WERI-Rb-1 (cell line): ENCODE data around the gene ARRDC5.
A peak's percentile ranks its signal among the peaks of the same experiment; 100 is the strongest.

Source experiments
- DNase-seq: peaks from one replicate; pipeline ENCODE4 v3.0.0-alpha.2; 2020
- H3K27ac ChIP-seq: fragments of 250-450 bp; sonication (Bioruptor Pico); 2 replicates; pipeline ENCODE4 v1.5.1; 2020; ENCODE audit warnings: mild to moderate bottlenecking, moderate library complexity
- H3K27me3 ChIP-seq: fragments of 250-450 bp; sonication (Bioruptor Pico); 2 replicates; pipeline ENCODE4 v1.5.1; 2021; ENCODE audit warnings: mild to moderate bottlenecking, low read depth, moderate library complexity; ENCODE audit not compliant: insufficient read depth, severe bottlenecking
- H3K36me3 ChIP-seq: fragments of 250-450 bp; sonication (Bioruptor Pico); 2 replicates; pipeline ENCODE4 v1.5.1; 2020; ENCODE audit warnings: mild to moderate bottlenecking, moderate library complexity
- H3K4me3 ChIP-seq: 2 replicates; pipeline ENCODE4 v1.5.1; 2011; ENCODE audit warnings: low read depth, mild to moderate bottlenecking, control low read depth, low read length
- H3K9me3 ChIP-seq: fragments of 250-450 bp; sonication (Bioruptor Pico); 2 replicates; pipeline ENCODE4 v1.5.1; 2021; ENCODE audit warnings: mild to moderate bottlenecking, moderate library complexity; ENCODE audit not compliant: severe bottlenecking
- TF ChIP-seq, protein P1 (sequence below): IDR thresholded peaks from 2 replicates; pipeline ENCODE4 v1.5.1; 2011; ENCODE audit warnings: low read depth, mild to moderate bottlenecking, control low read depth, inconsistent platforms, low read length

ARRDC5 gene

DNA sequence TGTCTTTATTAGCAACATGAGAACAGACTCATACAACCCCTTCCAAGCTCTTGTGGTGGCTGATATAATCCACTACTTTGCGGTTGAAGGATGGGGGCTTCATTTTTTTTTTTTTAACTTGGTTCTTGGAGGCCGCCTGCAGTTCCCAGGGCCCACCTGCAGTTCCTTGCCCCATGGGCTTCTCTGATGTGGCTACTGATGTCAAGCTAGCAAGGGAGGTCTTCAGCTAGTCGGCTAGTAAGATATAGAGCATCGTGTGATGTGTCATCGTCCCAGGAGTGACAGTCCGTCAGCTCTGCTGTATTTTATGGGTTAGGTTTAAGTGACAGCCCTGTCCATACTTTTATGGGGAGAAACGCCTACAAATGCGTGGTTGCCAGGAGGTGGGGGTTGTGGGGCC, 32.7 kb upstream of the ARRDC5 start:
- no peaks in the 10 kb centered on the region for H3K27me3 ChIP-seq
- H3K27ac ChIP-seq, result no peak overlapping the region
- H3K9me3 ChIP-seq, result no peaks in the 10 kb centered on the region
- H3K4me3 ChIP-seq, result no peak overlapping the region
- TF ChIP-seq, protein P1, sequence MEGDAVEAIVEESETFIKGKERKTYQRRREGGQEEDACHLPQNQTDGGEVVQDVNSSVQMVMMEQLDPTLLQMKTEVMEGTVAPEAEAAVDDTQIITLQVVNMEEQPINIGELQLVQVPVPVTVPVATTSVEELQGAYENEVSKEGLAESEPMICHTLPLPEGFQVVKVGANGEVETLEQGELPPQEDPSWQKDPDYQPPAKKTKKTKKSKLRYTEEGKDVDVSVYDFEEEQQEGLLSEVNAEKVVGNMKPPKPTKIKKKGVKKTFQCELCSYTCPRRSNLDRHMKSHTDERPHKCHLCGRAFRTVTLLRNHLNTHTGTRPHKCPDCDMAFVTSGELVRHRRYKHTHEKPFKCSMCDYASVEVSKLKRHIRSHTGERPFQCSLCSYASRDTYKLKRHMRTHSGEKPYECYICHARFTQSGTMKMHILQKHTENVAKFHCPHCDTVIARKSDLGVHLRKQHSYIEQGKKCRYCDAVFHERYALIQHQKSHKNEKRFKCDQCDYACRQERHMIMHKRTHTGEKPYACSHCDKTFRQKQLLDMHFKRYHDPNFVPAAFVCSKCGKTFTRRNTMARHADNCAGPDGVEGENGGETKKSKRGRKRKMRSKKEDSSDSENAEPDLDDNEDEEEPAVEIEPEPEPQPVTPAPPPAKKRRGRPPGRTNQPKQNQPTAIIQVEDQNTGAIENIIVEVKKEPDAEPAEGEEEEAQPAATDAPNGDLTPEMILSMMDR, result no peak
- DNase-seq, result no peak
- peaks cover 95% of the 10 kb centered on the region for H3K36me3 ChIP-seq

DNA sequence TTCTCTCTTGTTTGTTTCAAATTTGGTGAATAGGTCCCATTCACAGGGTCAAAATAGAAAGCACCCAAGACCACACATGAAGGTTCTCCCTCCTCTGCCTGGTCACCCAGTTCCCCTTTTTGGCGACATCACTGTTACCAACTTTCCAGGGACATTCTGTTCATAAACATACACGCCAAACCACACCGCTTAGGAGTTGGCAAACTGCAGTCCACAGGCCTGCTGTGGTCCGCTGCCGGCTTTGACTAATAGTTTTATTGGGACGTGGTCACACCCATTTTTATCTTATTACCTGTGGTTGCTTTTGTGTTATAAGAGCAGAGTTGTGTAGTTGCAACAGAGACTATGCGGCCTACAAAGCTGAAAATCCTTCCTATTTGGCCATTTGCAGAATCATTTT, 30.8 kb upstream of the ARRDC5 start:
- no peaks in the 10 kb centered on the region for H3K27me3 ChIP-seq
- H3K36me3 ChIP-seq, result peaks cover 96% of the 10 kb centered on the region
- H3K27ac ChIP-seq, result no peak overlapping the region
- H3K4me3 ChIP-seq, result no peak overlapping the region
- DNase-seq, result no peak
- H3K9me3 ChIP-seq, result no peaks in the 10 kb centered on the region
- TF ChIP-seq, protein P1, result no peak

DNA sequence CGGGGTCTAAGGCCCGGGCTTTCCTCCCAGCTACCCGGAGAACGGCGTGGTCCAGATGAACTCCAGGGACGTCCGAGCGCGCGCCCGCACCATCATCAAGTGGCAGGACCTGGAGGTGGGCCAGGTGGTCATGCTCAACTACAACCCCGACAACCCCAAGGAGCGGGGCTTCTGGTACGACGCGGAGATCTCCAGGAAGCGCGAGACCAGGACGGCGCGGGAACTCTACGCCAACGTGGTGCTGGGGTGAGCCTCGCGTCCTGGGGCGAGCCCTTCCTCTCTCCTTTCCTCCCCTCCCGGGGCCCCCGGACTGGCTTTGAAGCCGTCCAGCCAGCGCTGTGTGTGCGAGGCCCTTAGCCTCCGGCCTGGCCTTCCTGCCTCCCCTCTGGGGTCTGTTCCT, 30.0 kb upstream of the ARRDC5 start:
- H3K27me3 ChIP-seq, result no peaks in the 10 kb centered on the region
- no peak for DNase-seq
- H3K27ac ChIP-seq, result no peak overlapping the region
- peaks cover 97% of the 10 kb centered on the region for H3K36me3 ChIP-seq
- no peak overlapping the region for H3K4me3 ChIP-seq
- TF ChIP-seq, protein P1, result no peak
- H3K9me3 ChIP-seq, result no peaks in the 10 kb centered on the region

DNA sequence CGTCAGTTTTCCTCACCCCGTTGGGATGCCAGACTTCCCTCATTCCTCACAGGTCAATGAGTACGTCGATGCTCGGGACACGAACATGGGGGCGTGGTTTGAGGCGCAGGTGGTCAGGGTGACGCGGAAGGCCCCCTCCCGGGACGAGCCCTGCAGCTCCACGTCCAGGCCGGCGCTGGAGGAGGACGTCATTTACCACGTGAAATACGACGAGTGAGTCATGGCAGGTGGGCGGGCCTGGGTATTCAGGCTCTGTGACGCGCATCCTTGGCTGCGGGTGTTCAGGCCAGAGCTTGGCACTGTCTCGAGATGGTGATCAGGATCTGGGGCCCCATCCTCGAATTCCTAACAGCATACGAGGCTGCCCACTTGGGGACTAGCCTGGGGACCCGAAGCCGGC, 28.0 kb upstream of the ARRDC5 start:
- Histone ChIP-seq H3K36me3 (peaks cover 91% of the 10 kb centered on the region), H3K4me3 (no peak overlapping the region), H3K27me3 (no peaks in the 10 kb centered on the region), H3K27ac (no peak overlapping the region), H3K9me3 (no peaks in the 10 kb centered on the region)
- no peak for DNase-seq
- TF ChIP-seq, protein P1, result no peak

DNA sequence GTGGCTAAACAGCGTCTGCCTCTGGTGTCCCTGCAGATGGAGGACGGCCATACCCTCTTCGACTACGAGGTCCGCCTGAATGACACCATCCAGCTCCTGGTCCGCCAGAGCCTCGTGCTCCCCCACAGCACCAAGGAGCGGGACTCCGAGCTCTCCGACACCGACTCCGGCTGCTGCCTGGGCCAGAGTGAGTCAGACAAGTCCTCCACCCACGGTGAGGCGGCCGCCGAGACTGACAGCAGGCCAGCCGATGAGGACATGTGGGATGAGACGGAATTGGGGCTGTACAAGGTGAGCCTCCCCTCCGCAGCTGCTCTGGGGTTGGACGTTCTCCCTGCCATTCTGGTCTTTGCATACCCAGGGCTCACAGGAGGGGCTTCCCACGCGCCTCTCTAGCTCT, 26.5 kb upstream of the ARRDC5 start:
- TF ChIP-seq, protein P1, result no peak
- DNase-seq, result no peak
- Histone ChIP-seq H3K36me3 (peaks cover 91% of the 10 kb centered on the region), H3K4me3 (no peak overlapping the region), H3K27ac (no peak overlapping the region), H3K9me3 (no peaks in the 10 kb centered on the region), H3K27me3 (no peaks in the 10 kb centered on the region)

DNA sequence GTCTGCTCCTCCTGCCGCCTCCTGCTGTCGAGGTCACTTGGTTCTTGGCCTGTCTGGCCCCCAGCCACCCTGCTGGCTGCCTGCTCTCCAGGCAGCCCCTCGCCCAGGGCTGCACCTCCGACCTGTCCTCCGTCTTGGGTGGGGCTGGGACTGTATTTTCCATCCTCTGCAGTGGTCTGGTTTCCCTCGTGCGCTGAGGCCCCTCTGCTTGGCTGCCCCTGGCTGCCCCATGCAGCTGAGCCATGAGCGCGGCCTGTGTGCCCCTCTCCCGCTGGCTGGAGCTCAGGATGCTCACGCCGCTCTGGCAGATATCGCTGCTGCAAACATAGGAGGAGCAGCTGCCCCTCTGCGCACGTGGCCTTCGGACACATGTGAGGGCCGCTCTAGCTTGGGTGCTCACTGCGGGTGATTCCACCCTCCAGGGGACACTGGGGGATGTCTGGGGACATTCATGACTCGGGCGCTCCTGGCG, 20.6 kb upstream of the ARRDC5 start:
- no peaks in the 10 kb centered on the region for H3K27me3 ChIP-seq
- H3K9me3 ChIP-seq, result no peaks in the 10 kb centered on the region
- TF ChIP-seq, protein P1, result no peak
- H3K4me3 ChIP-seq, result no peak overlapping the region
- H3K27ac ChIP-seq, result peak overlapping the region; percentile 65
- no peak for DNase-seq
- H3K36me3 ChIP-seq, result peaks cover 88% of the 10 kb centered on the region
